ENCODE measurements around the gene LRP6. TPM values are rescaled to one million over a fixed set of nuclear protein-coding genes. Genes with fewer than 3 reads are reported as not detected.
"Not testable (repeated sequence)": the region's sequence is repeated elsewhere in the genome, so short reads cannot be mapped to it uniquely, and the experiment has no call there.

The LRP6 gene
- total RNA-seq, 2 donors from 2014 or later, result 26.2 to 37.9 TPM

DNA sequence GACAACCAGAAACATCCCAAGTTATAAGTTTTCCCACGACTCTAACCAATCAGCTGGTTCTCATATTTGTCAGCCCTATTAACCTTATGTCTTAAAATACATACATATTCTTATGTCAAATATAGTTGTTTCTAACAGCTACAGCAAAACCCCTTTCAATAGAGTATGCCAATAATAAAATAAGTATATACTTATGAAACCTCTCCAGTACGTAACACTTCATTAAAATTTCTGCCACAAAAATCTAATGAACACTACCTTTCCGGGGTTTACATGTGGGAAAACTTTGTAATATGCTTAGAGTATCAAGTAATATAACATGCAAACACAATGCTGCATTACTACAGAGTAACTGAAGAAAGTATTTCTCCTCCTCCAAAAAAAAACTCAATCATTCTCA, 1.8 kb downstream of the LRP6 start:
- intact Hi-C loops (cut with DNase I), result no loop called here
- Histone ChIP-seq H3K9me3 (no peaks in the 10 kb centered on the region), H3K9ac (ENCODE audit: low read depth in 2 of 2, low read length in 2 of 2) (peak overlapping the region in 1 of 2 donors; percentile 86), H3K4me1 (peaks cover 4% of the 10 kb centered on the region), H3K36me3 (no peaks in the 10 kb centered on the region), H3K4me3 (peak overlapping the region; percentile 71), H3K27me3 (no peaks in the 10 kb centered on the region), H3K27ac (no peak overlapping the region)
- TF ChIP-seq, protein P1, sequence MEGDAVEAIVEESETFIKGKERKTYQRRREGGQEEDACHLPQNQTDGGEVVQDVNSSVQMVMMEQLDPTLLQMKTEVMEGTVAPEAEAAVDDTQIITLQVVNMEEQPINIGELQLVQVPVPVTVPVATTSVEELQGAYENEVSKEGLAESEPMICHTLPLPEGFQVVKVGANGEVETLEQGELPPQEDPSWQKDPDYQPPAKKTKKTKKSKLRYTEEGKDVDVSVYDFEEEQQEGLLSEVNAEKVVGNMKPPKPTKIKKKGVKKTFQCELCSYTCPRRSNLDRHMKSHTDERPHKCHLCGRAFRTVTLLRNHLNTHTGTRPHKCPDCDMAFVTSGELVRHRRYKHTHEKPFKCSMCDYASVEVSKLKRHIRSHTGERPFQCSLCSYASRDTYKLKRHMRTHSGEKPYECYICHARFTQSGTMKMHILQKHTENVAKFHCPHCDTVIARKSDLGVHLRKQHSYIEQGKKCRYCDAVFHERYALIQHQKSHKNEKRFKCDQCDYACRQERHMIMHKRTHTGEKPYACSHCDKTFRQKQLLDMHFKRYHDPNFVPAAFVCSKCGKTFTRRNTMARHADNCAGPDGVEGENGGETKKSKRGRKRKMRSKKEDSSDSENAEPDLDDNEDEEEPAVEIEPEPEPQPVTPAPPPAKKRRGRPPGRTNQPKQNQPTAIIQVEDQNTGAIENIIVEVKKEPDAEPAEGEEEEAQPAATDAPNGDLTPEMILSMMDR (IDR thresholded peaks at IDR 0.05), result no peak
- no peak for DNase-seq

DNA sequence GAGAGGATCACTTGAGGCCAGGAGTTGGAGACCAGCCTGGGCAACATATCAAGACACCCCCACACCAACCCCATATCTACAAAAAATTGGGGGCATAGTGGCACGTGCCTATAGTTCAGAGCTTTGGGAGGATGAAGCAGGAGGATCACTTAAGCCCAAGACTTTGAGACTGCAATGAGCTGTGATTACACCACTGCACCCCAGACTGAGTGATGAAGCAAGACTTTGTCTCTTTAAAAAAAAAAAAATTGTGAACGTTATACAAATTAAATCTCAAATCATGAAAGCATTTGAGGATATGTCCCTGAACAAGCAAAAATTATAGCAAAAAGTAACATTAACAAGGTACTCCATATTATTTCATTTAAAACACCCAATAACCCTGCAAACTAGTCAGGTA, 2.9 kb downstream of the LRP6 start:
- TF ChIP-seq, protein P1 (IDR thresholded peaks at IDR 0.05), result no peak
- H3K9ac ChIP-seq (ENCODE audit: low read depth in 2 of 2, low read length in 2 of 2), result no peak overlapping the region
- no peak overlapping the region for H3K4me3 ChIP-seq
- no peak for DNase-seq
- H3K27ac ChIP-seq, result no peak overlapping the region
- H3K4me1 ChIP-seq, result peaks cover 4% of the 10 kb centered on the region
- H3K9me3 ChIP-seq, result no peaks in the 10 kb centered on the region
- intact Hi-C loops (cut with DNase I), result no loop called here
- H3K36me3 ChIP-seq, result no peaks in the 10 kb centered on the region
- no peaks in the 10 kb centered on the region for H3K27me3 ChIP-seq

DNA sequence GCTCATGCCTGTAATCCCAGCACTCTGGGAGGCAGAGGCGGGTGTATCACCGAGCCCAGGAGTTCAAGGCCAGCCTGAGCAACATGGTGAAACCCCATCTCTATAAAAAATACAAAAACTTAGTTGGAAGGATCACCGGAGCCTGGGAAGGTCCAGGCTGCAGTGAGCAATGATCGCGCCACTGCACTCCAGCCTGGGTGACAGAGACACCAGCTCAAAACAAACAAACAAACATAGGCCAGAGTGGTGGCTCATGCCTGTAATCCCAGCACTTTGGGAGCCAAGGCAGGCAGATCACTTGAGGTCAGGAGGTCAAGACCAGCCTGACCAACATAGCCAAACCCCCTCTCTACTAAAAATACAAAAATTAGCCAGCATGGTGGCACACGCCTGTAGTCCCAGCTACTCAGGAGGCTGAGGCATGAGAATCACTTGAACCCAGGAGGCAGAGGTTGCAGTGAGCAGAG, 10.5 kb downstream of the LRP6 start:
- H3K27ac ChIP-seq; intact Hi-C loops (cut with DNase I); H3K4me1 ChIP-seq; H3K4me3 ChIP-seq; H3K9ac ChIP-seq (ENCODE audit: low read depth in 2 of 2, low read length in 2 of 2); H3K27me3 ChIP-seq; DNase-seq; H3K9me3 ChIP-seq; H3K36me3 ChIP-seq: not testable (repeated sequence)

- no peak overlapping the region for H3K27ac ChIP-seq
Observed at GRCh38 chr12:12254553-12254952, 12.3 kb downstream of the LRP6 start.

GRCh38 chr12:12249216-12250050, 17.4 kb downstream of the LRP6 start:
- H3K27ac ChIP-seq, result no peak overlapping the region
- H3K27me3 ChIP-seq, result no peaks in the 10 kb centered on the region
- TF ChIP-seq, protein P1 (IDR thresholded peaks at IDR 0.05), result no peak
- no peak overlapping the region for H3K9ac ChIP-seq (ENCODE audit: low read depth in 2 of 2, low read length in 2 of 2)
- DNase-seq, result no peak
- no peaks in the 10 kb centered on the region for H3K4me1 ChIP-seq
- no peak overlapping the region for H3K4me3 ChIP-seq
- no peaks in the 10 kb centered on the region for H3K36me3 ChIP-seq
- H3K9me3 ChIP-seq, result no peaks in the 10 kb centered on the region
- intact Hi-C loops (cut with DNase I), result no loop called here

More at GRCh38 chr12:12254553-12254952, 12.3 kb downstream of the LRP6 start:
- Histone ChIP-seq H3K4me1 (no peaks in the 10 kb centered on the region), H3K27me3 (no peaks in the 10 kb centered on the region), H3K9ac (ENCODE audit: low read depth in 2 of 2, low read length in 2 of 2) (no peak overlapping the region), H3K36me3 (no peaks in the 10 kb centered on the region), H3K4me3 (no peak overlapping the region), H3K9me3 (no peaks in the 10 kb centered on the region)
- intact Hi-C loops (cut with DNase I), result no loop called here
- TF ChIP-seq, protein P1 (IDR thresholded peaks at IDR 0.05), result no peak
- no peak for DNase-seq

DNA sequence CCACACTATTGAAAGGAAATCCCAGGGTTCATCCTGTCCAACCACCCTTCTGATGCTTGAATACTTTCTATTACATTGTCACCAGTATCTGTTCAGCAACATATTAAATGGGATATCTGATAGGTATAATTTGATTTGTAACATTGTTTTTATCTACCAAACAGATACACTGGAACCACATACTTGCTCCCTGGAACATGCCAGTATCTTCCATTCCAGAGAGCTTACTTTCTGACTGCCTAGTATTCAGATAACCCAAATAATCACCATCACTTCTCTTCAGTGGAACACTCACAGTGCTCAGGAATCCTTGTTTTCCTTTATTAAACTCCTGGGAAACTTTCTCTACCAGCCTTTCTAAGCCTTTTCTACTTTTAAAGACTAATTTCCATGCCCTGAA, 19.3 kb downstream of the LRP6 start:
- TF ChIP-seq, protein P1 (IDR thresholded peaks at IDR 0.05), result no peak
- Histone ChIP-seq H3K9me3 (no peaks in the 10 kb centered on the region), H3K4me1 (no peaks in the 10 kb centered on the region), H3K27ac (no peak overlapping the region), H3K4me3 (no peak overlapping the region), H3K9ac (ENCODE audit: low read depth in 2 of 2, low read length in 2 of 2) (no peak overlapping the region), H3K36me3 (no peaks in the 10 kb centered on the region), H3K27me3 (no peaks in the 10 kb centered on the region)
- DNase-seq, result no peak
- intact Hi-C loops (cut with DNase I), result no loop called here

Measured in colonic mucosa (tissue), 4 donors.